VCaP (cell line): Measurements from ENCODE around the gene IFT20.

ENCODE experiments used
- H3K27ac ChIP-seq: fragments of 450-650 bp; 2 replicates; pipeline ENCODE4 v1.5.1; 2017
- TF ChIP-seq, protein P1 (sequence below): fragments of 450-650 bp; conservative IDR thresholded peaks from 2 replicates; pipeline ENCODE4 v1.5.1; 2017; ENCODE audit warnings: mild to moderate bottlenecking, moderate library complexity

IFT20 gene

GRCh38 chr17:28324781-28325180 lies 10.5 kb downstream of the IFT20 start:
- TF ChIP-seq, protein P1, sequence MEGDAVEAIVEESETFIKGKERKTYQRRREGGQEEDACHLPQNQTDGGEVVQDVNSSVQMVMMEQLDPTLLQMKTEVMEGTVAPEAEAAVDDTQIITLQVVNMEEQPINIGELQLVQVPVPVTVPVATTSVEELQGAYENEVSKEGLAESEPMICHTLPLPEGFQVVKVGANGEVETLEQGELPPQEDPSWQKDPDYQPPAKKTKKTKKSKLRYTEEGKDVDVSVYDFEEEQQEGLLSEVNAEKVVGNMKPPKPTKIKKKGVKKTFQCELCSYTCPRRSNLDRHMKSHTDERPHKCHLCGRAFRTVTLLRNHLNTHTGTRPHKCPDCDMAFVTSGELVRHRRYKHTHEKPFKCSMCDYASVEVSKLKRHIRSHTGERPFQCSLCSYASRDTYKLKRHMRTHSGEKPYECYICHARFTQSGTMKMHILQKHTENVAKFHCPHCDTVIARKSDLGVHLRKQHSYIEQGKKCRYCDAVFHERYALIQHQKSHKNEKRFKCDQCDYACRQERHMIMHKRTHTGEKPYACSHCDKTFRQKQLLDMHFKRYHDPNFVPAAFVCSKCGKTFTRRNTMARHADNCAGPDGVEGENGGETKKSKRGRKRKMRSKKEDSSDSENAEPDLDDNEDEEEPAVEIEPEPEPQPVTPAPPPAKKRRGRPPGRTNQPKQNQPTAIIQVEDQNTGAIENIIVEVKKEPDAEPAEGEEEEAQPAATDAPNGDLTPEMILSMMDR, result no peak
- peak overlapping the region; percentile 88 for H3K27ac ChIP-seq

- peak overlapping the region; percentile 88 for H3K27ac ChIP-seq
- TF ChIP-seq, protein P1, result no peak
Measured at GRCh38 chr17:28324267-28324745, 11.0 kb downstream of the IFT20 start.

DNA sequence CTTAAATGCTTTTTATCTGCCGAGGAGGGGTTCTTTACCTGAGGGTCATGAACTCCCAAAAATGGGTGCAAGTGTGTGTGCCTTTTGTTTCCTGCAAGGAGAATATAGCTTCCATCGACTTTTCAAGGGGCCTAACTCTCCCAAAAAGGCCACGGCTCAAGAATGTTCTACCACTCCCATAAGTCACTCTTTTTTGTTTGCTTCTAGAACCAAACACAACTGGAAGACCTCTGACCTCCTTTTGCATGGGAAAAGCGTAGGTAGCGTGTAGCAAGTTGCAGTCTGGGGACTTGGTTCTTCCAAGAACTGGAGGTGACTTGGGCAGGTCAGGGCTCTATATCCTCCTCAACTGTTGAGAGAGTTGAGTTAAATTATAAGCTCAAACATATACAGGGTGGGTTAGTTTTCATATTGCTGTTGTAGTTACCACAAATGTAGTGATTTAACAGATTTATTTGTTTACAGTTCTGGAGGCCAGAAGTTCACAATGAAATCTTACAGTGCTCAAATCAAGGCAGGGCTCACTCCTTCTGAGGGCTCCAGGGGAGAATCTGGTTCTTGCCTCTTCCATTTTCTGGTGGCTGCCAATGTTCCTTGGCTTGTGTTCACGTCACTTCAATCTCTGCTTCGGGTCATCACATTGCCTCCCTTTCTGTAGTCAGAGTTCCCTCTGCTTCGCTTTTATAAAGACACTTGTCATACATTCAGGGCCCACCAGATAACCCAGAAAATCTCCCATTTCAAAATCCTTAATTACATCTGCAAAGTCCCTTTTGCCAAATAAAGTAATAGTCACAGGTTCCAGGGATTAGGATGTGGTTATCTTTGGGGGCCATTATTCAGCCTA lies 14.8 kb downstream of the IFT20 start:
- TF ChIP-seq, protein P1, result no peak

DNA sequence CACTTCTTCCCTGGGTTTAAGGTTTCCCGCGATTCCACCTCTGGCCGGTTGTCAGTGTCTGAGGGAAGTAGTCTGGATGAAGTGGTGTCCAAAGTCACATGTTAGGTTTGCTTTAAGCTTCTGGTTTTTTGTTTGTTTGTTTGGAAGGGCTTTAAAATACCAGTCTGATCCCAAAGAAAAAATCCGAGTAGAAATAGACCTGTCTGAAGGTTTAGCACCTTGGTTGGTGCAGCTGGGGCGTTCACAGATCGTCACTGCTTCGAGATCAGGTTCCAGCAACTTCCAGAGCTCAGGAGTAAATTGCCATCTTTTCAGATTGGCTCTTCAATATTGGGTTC lies 15.7 kb downstream of the IFT20 start:
- TF ChIP-seq, protein P1, result no peak

More for the DNA sequence above, 14.8 kb downstream of the IFT20 start:
- peak overlapping the region; percentile 88 for H3K27ac ChIP-seq

GRCh38 chr17:28318759-28319597 lies 16.3 kb downstream of the IFT20 start, which contains the start of gene TMEM97:
TMEM97 (plus strand) TSS chr17:28319200; CDS start chr17:28319240, 40 bp downstream.
- TF ChIP-seq, protein P1, result peak; percentile 14
- peak within 1 kb of the TSS; percentile 88 for H3K27ac ChIP-seq

More for the DNA sequence above, 15.7 kb downstream of the IFT20 start:
- peak overlapping the region; percentile 88 for H3K27ac ChIP-seq

DNA sequence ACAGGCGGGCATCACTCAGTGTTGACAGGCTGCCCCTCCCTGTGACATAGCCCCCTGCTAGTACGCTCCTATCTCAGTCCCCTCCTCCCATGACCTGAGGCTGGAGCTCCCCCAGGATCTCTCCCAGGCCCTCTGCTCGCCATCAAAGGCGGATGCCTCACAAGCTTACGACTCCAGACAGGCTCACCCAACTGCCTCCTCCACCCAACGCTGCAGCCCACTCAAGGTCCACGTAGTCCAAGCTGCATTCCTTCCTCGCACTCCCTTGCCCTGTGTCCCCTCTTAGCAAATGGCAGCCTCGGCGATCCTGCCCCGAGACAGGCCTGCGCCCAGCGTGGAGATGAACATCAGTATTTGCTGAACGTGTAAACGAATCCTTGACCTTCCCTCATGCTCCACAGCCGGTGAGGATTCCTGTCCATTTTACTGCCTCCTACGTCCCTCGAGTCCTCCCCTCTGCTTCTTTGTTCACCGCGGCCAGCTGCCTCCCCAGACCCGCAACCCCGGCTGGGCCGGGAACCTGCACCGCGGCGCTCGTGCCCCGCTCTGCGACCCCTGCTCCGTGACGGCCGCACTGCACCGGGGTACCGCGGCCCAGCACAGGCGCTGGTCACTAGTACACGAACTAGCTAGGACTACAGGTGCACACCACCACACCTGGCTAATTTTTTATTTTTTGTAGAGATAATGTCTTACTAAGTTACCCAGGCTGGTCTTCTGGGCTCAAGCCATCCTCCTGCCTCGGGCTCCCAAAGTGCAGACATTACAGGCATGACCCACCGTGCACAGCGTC lies 17.1 kb downstream of the IFT20 start:
- TF ChIP-seq, protein P1, result no peak
- peak overlapping the region; percentile 88 for H3K27ac ChIP-seq
